MG63 (cell line): ENCODE measurements around the gene ANAPC2. TPM values are rescaled to one million over a fixed set of nuclear protein-coding genes. Genes with fewer than 3 reads are reported as not detected.

Experiments
- DNase-seq: peaks from one replicate; pipeline ENCODE4 v3.0.0-alpha.2; 2020
- H3K27me3 ChIP-seq: fragments of 250-450 bp; sonication (Bioruptor Pico); 2 replicates; pipeline ENCODE4 v1.5.1; 2020; ENCODE audit warnings: mild to moderate bottlenecking, moderate library complexity
- H3K36me3 ChIP-seq: fragments of 250-450 bp; sonication (Bioruptor Pico); 2 replicates; pipeline ENCODE4 v1.5.1; 2020; ENCODE audit warnings: mild to moderate bottlenecking, moderate library complexity
- H3K4me3 ChIP-seq: fragments of 250-450 bp; sonication (Bioruptor Pico); 2 replicates; pipeline ENCODE4 v1.5.1; 2020; ENCODE audit warnings: mild to moderate bottlenecking, moderate library complexity
- H3K9me3 ChIP-seq: fragments of 250-450 bp; sonication (Bioruptor Pico); 2 replicates; pipeline ENCODE4 v1.5.1; 2020; ENCODE audit warnings: mild to moderate bottlenecking, moderate library complexity
- total RNA-seq: library from RNA; depleted of rRNA; stranded (reverse); fragments of >200 nt; shearing (Covaris generic); gene quantifications from 2 replicates; pipeline ENCODE4 v1.2.3, GENCODE V29; 2014; ENCODE audit warnings: low replicate concordance

Gene ANAPC2
- total RNA-seq, 1 experiment from 2014 or later, result 34.6 TPM

DNA sequence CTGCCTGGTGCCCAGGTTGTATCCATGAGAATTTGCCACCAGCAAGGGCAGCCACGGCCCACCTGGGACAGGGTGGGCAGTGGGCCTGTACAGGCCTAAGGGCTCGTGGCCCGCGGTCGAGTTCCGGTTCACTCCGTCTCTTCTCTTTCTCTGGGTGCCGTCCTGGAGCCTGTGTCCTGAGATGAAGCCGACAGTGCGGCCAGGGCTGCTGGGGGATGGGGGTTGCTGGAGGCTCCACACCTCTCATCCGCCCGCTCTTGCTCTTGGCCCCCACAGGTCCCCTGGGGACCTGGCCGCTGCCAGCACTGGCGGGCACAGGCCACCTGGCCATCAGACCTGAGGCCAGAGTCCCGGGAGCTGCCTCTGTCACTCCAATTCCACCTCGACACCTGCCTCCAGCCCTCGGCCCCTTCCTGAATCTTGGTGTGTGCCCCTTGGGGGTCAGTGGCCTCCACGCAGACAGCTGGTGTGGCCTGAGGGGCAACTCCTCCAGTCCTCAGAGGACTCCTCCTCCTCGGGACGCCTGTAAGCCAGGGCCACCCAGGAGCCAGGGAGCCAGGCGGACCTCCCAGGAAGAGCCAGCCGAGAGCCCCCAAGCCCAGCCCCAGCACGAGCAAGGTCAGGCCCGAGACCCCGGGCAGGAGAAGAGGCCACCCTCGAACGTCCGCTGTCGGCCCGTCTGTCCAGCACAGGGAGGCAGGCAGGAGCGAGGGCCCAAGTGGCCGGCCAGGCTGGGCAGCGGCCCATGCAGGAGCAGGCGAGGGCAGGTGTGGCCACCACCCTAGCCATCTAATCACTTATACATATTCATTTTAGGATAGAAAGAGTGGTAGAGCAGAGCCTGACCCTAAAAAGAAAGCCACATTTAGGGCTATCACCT is 23.8 kb downstream of the ANAPC2 start:
- no peaks in the 10 kb centered on the region for H3K9me3 ChIP-seq
- H3K36me3 ChIP-seq, result no peaks in the 10 kb centered on the region
- peaks cover 60% of the 10 kb centered on the region for H3K27me3 ChIP-seq
- DNase-seq, result no peak
- H3K4me3 ChIP-seq, result no peak overlapping the region

GRCh38 chr9:137163805-137164204 is 24.6 kb downstream of the ANAPC2 start:
- H3K4me3 ChIP-seq, result no peak overlapping the region
- H3K27me3 ChIP-seq, result peaks cover 61% of the 10 kb centered on the region
- no peak for DNase-seq
- no peaks in the 10 kb centered on the region for H3K9me3 ChIP-seq
- H3K36me3 ChIP-seq, result no peaks in the 10 kb centered on the region

DNA sequence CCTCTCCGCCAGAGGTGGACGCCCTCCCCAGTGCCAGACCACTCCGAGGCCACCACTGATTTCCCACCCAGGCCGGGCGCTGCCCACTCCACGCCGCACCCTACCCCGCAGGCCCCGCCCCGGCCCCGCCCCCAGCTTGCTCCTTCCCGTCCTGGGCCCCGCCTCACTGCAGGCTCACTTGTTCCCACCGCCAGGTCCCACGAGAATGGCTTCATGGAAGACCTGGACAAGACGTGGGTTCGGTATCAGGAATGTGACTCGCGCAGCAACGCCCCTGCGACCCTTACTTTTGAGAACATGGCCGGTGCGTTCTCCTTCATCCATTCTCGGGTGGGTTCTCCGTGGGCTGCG is 25.0 kb downstream of the ANAPC2 start:
- no peak for DNase-seq
- no peaks in the 10 kb centered on the region for H3K36me3 ChIP-seq
- no peak overlapping the region for H3K4me3 ChIP-seq
- peaks cover 63% of the 10 kb centered on the region for H3K27me3 ChIP-seq
- H3K9me3 ChIP-seq, result no peaks in the 10 kb centered on the region

GRCh38 chr9:137162505-137163364 is 25.6 kb downstream of the ANAPC2 start:
- peaks cover 63% of the 10 kb centered on the region for H3K27me3 ChIP-seq
- DNase-seq, result no peak
- H3K4me3 ChIP-seq, result no peak overlapping the region
- no peaks in the 10 kb centered on the region for H3K36me3 ChIP-seq
- H3K9me3 ChIP-seq, result no peaks in the 10 kb centered on the region

GRCh38 chr9:137161558-137162486 is 26.5 kb downstream of the ANAPC2 start:
- peaks cover 62% of the 10 kb centered on the region for H3K27me3 ChIP-seq
- H3K9me3 ChIP-seq, result no peaks in the 10 kb centered on the region
- no peak overlapping the region for H3K4me3 ChIP-seq
- H3K36me3 ChIP-seq, result no peaks in the 10 kb centered on the region
- no peak for DNase-seq

- no peak for DNase-seq
- H3K36me3 ChIP-seq, result no peaks in the 10 kb centered on the region
- no peak overlapping the region for H3K4me3 ChIP-seq
- H3K27me3 ChIP-seq, result peaks cover 55% of the 10 kb centered on the region
- no peaks in the 10 kb centered on the region for H3K9me3 ChIP-seq
Measured at GRCh38 chr9:137160716-137161557, 27.4 kb downstream of the ANAPC2 start.

GRCh38 chr9:137160054-137160425 is 28.3 kb downstream of the ANAPC2 start:
- Histone ChIP-seq H3K4me3 (no peak overlapping the region), H3K27me3 (peaks cover 55% of the 10 kb centered on the region), H3K36me3 (no peaks in the 10 kb centered on the region), H3K9me3 (no peaks in the 10 kb centered on the region)
- DNase-seq, result no peak

GRCh38 chr9:137159105-137160053 is 29.0 kb downstream of the ANAPC2 start:
- DNase-seq, result no peak
- Histone ChIP-seq H3K27me3 (peaks cover 55% of the 10 kb centered on the region), H3K9me3 (no peaks in the 10 kb centered on the region), H3K36me3 (no peaks in the 10 kb centered on the region), H3K4me3 (no peak overlapping the region)

DNA sequence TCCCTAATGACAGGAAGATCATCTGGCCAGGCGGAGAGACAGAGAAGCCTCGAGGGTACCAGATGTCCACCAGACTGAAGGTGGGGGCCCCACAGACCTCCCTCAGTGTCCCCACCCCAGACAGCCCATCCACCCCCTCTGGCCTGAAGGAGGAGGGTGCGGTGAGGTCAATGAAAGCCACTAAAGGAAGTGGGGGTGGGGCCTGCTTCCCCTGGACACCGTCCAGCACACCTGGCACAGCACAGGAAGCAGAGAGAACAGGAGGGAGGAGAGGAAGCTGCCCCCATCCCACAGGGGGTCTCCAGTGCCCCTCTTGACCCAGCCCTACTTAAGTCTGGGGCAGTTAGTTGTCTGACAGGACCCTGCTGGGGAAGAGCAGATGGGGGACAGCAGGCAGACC is 29.7 kb downstream of the ANAPC2 start:
- Histone ChIP-seq H3K9me3 (no peaks in the 10 kb centered on the region), H3K27me3 (peaks cover 50% of the 10 kb centered on the region), H3K36me3 (no peaks in the 10 kb centered on the region), H3K4me3 (no peak overlapping the region)
- no peak for DNase-seq

- DNase-seq, result peak; percentile 28
- Histone ChIP-seq H3K27me3 (peaks cover 42% of the 10 kb centered on the region), H3K36me3 (no peaks in the 10 kb centered on the region), H3K9me3 (no peaks in the 10 kb centered on the region), H3K4me3 (no peak overlapping the region)
Measured at GRCh38 chr9:137157618-137158415, 30.5 kb downstream of the ANAPC2 start.

DNA sequence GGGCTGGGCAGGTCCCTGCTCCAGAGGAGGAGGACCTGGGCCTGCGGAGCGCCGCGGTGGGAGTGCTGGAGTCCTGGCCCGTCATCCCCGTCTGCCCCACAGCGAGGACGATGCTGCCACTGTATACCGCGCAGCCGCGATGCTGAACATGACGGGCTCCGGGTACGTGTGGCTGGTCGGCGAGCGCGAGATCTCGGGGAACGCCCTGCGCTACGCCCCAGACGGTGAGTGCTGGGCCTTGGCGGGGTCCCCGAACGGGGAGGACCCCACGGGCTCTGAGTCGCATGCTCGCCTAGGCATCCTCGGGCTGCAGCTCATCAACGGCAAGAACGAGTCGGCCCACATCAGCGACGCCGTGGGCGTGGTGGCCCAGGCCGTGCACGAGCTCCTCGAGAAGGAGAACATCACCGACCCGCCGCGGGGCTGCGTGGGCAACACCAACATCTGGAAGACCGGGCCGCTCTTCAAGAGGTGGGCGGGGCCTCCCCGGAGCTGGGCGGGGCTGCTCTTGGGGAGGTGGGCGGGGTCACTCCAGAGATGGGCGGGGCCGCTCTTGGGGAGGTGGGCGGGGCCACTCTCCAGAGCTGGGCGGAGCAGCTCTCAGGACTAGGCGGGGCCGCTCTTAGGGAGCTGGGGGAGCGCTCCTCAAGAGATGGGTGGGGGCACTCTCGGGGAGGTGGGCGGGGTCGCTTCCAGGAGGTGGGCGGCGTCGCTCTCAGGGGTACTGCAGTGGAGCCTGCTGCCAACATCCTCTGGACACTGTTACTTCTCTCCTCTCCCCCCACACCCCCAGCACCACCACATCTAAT is 31.6 kb downstream of the ANAPC2 start:
- H3K9me3 ChIP-seq, result no peaks in the 10 kb centered on the region
- H3K4me3 ChIP-seq, result no peak overlapping the region
- peak; percentile 35 for DNase-seq
- no peaks in the 10 kb centered on the region for H3K36me3 ChIP-seq
- H3K27me3 ChIP-seq, result peaks cover 33% of the 10 kb centered on the region

DNA sequence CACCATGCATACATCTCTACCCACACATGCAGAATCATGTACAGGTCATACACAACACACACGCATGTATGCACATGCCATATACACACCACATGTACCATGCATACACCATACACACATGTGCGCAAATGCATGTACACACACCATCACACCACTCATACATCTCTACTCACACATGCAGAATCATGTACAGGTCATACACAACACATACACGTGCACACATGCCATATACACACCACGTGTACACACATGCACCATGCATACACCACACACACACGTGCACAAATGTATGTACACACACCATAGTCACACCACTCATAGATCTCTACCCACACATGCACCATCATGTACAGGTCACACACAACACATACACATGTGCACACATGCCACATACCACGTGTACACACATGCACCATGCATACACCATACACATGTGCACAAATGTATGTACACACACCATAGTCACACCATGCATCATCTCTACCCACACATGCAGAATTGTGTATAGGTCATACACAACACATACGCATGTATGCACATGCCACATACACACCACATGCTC is 35.4 kb downstream of the ANAPC2 start:
- H3K9me3 ChIP-seq, result no peaks in the 10 kb centered on the region
- DNase-seq, result no peak
- H3K27me3 ChIP-seq, result peaks cover 9% of the 10 kb centered on the region
- no peaks in the 10 kb centered on the region for H3K36me3 ChIP-seq
- no peak overlapping the region for H3K4me3 ChIP-seq
